SK-N-SH (cell line): ENCODE data around the gene BBOX1.

Experiments
- ELF1 ChIP-seq: IDR thresholded peaks from 2 replicates; pipeline ENCODE4 v1.4.0; 2012
- EP300 ChIP-seq, 2 experiments: IDR thresholded peaks; 2 replicates each; pipeline versions ENCODE4 v1.4.0 to v1.6.1; 2012; ENCODE audit warnings: borderline replicate concordance in 1 of 2, low read depth in 1 of 2, low read length in 1 of 2
- EZH2phosphoT487 ChIP-seq: fragments of 200-600 bp; sonication (generic); IDR thresholded peaks from 2 replicates; pipeline ENCODE4 v1.6.1; 2017; ENCODE audit warnings: low read depth, mixed run types, mild to moderate bottlenecking, antibody characterized with exemption, moderate library complexity, borderline replicate concordance
- FOSL2 ChIP-seq: IDR thresholded peaks from 2 replicates; pipeline ENCODE4 v1.4.0; 2012; ENCODE audit warnings: low read depth, mild to moderate bottlenecking, moderate library complexity, borderline replicate concordance
- FOXJ3 ChIP-seq: sonication (generic); formaldehyde crosslinking; IDR thresholded peaks from 2 replicates; pipeline ENCODE4 v1.5.1; 2020; ENCODE audit warnings: mild to moderate bottlenecking, missing genetic modification reagents
- NFIC ChIP-seq: IDR thresholded peaks from 2 replicates; pipeline ENCODE4 v1.4.0; 2012; ENCODE audit warnings: borderline replicate concordance
- POLR2AphosphoS5 ChIP-seq: IDR thresholded peaks from 2 replicates; pipeline ENCODE4 v1.6.1; 2012; ENCODE audit warnings: low read depth, low read length
- RFX5 ChIP-seq: IDR thresholded peaks from 2 replicates; pipeline ENCODE4 v1.6.1; 2012; ENCODE audit warnings: mild to moderate bottlenecking, improper control_type of control experiment, low read length
- SMC3 ChIP-seq: IDR thresholded peaks from 2 replicates; pipeline ENCODE4 v1.6.1; 2012; ENCODE audit warnings: low read depth, low read length, improper control_type of control experiment
- TEAD4 ChIP-seq: IDR thresholded peaks from 2 replicates; pipeline ENCODE4 v1.4.0; 2012; ENCODE audit warnings: mild to moderate bottlenecking, borderline replicate concordance; ENCODE audit not compliant: insufficient read depth
- TF ChIP-seq, protein P1 (sequence below): fragments of 200-600 bp; sonication (generic); IDR thresholded peaks from 2 replicates; pipeline ENCODE4 v1.6.1; 2017; ENCODE audit warnings: antibody characterized with exemption, mild to moderate bottlenecking, moderate library complexity
- TF ChIP-seq, protein P2 (sequence below): IDR thresholded peaks from 2 replicates; pipeline ENCODE4 v1.6.1; 2012; ENCODE audit warnings: mild to moderate bottlenecking, low read depth, low read length, moderate library complexity

DNA sequence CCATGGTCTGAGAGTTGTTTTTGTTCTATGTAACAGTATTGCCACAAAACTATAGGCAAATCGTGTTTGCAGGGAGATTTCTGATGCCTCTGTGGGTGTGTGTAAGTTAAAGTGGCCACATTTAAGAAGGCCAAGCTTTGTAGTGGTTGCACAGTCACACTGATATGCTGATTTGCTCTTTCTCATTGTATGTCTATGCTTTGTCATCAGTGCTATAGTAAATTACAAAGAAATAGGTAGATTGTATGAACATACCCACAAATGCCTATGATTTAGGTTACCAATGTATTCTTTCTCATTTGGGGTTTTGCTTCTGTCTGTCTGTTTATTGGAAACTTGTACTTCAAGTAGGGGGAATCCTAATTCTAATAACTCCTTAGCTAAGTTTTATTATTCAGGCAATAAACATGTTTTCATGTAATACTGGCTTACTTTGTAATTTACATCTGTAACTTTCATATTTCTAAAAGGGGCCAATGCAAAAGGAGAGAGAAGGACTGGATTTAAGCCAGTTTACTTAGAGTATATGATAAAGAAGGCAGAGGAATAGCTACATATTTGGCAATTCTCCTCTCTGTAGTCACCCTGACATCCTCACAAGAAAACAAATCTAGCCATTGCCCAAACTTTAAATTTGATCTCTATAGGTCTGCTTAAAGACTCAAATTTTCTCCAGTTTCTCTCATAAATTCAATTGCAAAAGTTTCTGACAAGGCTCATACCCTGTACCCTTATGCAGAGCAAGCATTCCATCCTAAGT, 44.7 kb upstream of the BBOX1 start:
- no peak for TF ChIP-seq SMC3
- TF ChIP-seq ELF1, result no peak
- TF ChIP-seq, protein P1, sequence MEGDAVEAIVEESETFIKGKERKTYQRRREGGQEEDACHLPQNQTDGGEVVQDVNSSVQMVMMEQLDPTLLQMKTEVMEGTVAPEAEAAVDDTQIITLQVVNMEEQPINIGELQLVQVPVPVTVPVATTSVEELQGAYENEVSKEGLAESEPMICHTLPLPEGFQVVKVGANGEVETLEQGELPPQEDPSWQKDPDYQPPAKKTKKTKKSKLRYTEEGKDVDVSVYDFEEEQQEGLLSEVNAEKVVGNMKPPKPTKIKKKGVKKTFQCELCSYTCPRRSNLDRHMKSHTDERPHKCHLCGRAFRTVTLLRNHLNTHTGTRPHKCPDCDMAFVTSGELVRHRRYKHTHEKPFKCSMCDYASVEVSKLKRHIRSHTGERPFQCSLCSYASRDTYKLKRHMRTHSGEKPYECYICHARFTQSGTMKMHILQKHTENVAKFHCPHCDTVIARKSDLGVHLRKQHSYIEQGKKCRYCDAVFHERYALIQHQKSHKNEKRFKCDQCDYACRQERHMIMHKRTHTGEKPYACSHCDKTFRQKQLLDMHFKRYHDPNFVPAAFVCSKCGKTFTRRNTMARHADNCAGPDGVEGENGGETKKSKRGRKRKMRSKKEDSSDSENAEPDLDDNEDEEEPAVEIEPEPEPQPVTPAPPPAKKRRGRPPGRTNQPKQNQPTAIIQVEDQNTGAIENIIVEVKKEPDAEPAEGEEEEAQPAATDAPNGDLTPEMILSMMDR, result no peak
- no peak for TF ChIP-seq POLR2AphosphoS5
- TF ChIP-seq NFIC, result no peak
- TF ChIP-seq, protein P2, sequence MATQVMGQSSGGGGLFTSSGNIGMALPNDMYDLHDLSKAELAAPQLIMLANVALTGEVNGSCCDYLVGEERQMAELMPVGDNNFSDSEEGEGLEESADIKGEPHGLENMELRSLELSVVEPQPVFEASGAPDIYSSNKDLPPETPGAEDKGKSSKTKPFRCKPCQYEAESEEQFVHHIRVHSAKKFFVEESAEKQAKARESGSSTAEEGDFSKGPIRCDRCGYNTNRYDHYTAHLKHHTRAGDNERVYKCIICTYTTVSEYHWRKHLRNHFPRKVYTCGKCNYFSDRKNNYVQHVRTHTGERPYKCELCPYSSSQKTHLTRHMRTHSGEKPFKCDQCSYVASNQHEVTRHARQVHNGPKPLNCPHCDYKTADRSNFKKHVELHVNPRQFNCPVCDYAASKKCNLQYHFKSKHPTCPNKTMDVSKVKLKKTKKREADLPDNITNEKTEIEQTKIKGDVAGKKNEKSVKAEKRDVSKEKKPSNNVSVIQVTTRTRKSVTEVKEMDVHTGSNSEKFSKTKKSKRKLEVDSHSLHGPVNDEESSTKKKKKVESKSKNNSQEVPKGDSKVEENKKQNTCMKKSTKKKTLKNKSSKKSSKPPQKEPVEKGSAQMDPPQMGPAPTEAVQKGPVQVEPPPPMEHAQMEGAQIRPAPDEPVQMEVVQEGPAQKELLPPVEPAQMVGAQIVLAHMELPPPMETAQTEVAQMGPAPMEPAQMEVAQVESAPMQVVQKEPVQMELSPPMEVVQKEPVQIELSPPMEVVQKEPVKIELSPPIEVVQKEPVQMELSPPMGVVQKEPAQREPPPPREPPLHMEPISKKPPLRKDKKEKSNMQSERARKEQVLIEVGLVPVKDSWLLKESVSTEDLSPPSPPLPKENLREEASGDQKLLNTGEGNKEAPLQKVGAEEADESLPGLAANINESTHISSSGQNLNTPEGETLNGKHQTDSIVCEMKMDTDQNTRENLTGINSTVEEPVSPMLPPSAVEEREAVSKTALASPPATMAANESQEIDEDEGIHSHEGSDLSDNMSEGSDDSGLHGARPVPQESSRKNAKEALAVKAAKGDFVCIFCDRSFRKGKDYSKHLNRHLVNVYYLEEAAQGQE, result no peak
- no peak for TF ChIP-seq FOSL2
- TF ChIP-seq RFX5, result no peak
- TF ChIP-seq EZH2phosphoT487, result no peak
- no peak for TF ChIP-seq EP300 (IDR thresholded peaks at IDR 0.05; ENCODE audit: borderline replicate concordance in 1 of 2, low read depth in 1 of 2, low read length in 1 of 2)
- no peak for TF ChIP-seq TEAD4
- no peak for TF ChIP-seq FOXJ3 (CRISPR knock-in tag)
